Measurements from ENCODE around the gene TNFAIP8L2. TPM values are rescaled to one million over a fixed set of nuclear protein-coding genes. Genes with fewer than 3 reads are reported as not detected.

The TNFAIP8L2 gene
- total and polyA plus RNA-seq, 2 of the 8 experiments (the other 6 are each of a cell fraction or from before 2014, with no cell fraction given): not detected

- Histone ChIP-seq H2BK20ac (ENCODE audit: low read length) (no peak overlapping the region), H2AFZ (ENCODE audit: low read length) (no peak overlapping the region), H3K23ac (ENCODE audit: insufficient read length) (no peak overlapping the region), H4K8ac (ENCODE audit: extremely low read depth, insufficient read depth, low read length) (no peak overlapping the region), H3K4me1 (replicated peaks in 1 of 4; ENCODE audit: control insufficient read depth in 3 of 4, insufficient read depth in 4 of 4, low read length in 3 of 4) (peaks cover 0 to 13% (median 10%) of the 10 kb centered on the region in 4 experiments; a peak in 6 of 7 replicates), H3K79me2 (ENCODE audit: control insufficient read depth in 1 of 2, insufficient read depth in 2 of 2, low read length in 2 of 2) (no peaks in the 10 kb centered on the region), H2BK12ac (ENCODE audit: low read depth, low read length) (no peak overlapping the region), H3K4me2 (ENCODE audit: insufficient read depth in 1 of 2, low read depth in 2 of 2, low read length in 2 of 2) (no peak overlapping the region), H2BK15ac (ENCODE audit: low read length) (no peak overlapping the region), H3K9me3 (ENCODE audit: insufficient read depth in 2 of 2, low read depth in 1 of 2, low read length in 1 of 2) (no peaks in the 10 kb centered on the region), H3K79me1 (ENCODE audit: low read depth, low read length) (no peaks in the 10 kb centered on the region), H2BK5ac (ENCODE audit: low read depth, low read length) (no peak overlapping the region), H4K5ac (ENCODE audit: insufficient read length, low read depth, low read length) (no peak overlapping the region), H3K23me2 (ENCODE audit: low read depth, low read length) (peaks cover 15% of the 10 kb centered on the region), H3K9ac (replicated peaks in 1 of 4; ENCODE audit: extremely low read depth in 1 of 4, low read depth in 3 of 4, low read length in 3 of 4) (no peak overlapping the region), H3K4me3 (ENCODE audit: extremely low read depth in 1 of 4, insufficient read depth in 2 of 4, low read depth in 3 of 4, low read length in 4 of 4) (no peak overlapping the region), H3K56ac (replicated peaks; ENCODE audit: insufficient read length, low read depth, low read length) (no peak overlapping the region), H2AK5ac (ENCODE audit: low read depth, low read length) (no peak overlapping the region), H4K20me1 (replicated peaks in 1 of 2; ENCODE audit: control insufficient read depth in 1 of 2, insufficient read depth in 2 of 2, low read length in 2 of 2) (peaks cover 0 to 2% of the 10 kb centered on the region in 2 experiments), H3K36me3 (ENCODE audit: control insufficient read depth in 2 of 4, insufficient read depth in 4 of 4, low read length in 3 of 4) (no peaks in the 10 kb centered on the region), H3K27ac (ENCODE audit: low read depth, low read length) (no peak overlapping the region), H3K18ac (ENCODE audit: extremely low read depth, low read length) (no peak overlapping the region), H4K91ac (replicated peaks; ENCODE audit: insufficient read length, low read length) (no peak overlapping the region), H3K27me3 (replicated peaks in 1 of 4; ENCODE audit: control insufficient read depth in 3 of 4, extremely low read depth in 1 of 4, insufficient read depth in 3 of 4, low read length in 3 of 4) (peaks cover 0 to 25% (median 18%) of the 10 kb centered on the region in 4 experiments; a peak in 5 of 7 replicates), H3K14ac (ENCODE audit: insufficient read length) (no peak overlapping the region), H3K4ac (replicated peaks; ENCODE audit: insufficient read length, low read depth, low read length) (no peak overlapping the region), H2BK120ac (replicated peaks; ENCODE audit: low read depth, low read length) (no peak overlapping the region)
- FAIRE-seq (no peak), DNase-seq (ENCODE audit: low read depth in 1 of 2, low spot score in 2 of 2) (no peak)
- CTCF ChIA-PET (ENCODE audit: partially characterized antibody): interaction anchor here (0.6 to 1.9 kb wide), 4 partner anchors 20 to 425 kb away, joined by 3 to 7 read pairs (median 4); no protein-coding TSS in a partner anchor
- POLR2A ChIA-PET (ENCODE audit: partially characterized antibody): interaction anchor here (0.6 to 9.8 kb wide), 4 partner anchors 16 to 208 kb away, joined by 3 to 124 read pairs (median 4); partner anchors contain the start of gene SEMA6C
- WGBS, 2 experiments (ENCODE audit: extremely low coverage in 1 of 2, insufficient coverage in 1 of 2, insufficient read length in 1 of 2, insufficient replicate concordance in 2 of 2, low coverage in 1 of 2, low lambda C conversion rate in 2 of 2, missing lambda C conversion rate in 1 of 2): 84% methylated on average over 6 of the region's 6 CpGs; no CpG with 5 or more reads in 1 of the 2 experiments
- TF ChIP-seq TBP (IDR thresholded peaks at IDR 0.05; ENCODE audit: low read depth, low read length) (no peak), RFX5 (IDR thresholded peaks at IDR 0.05; ENCODE audit: borderline replicate concordance, low read depth, low read length) (no peak), ASH2L (IDR thresholded peaks at IDR 0.05; ENCODE audit: low read length) (no peak), BACH1 (IDR thresholded peaks at IDR 0.05; ENCODE audit: low read length) (no peak), KDM5A (IDR thresholded peaks at IDR 0.05; ENCODE audit: low read length) (no peak), HDAC6 (IDR thresholded peaks at IDR 0.05; ENCODE audit: low read depth, low read length) (no peak), JUND (IDR thresholded peaks at IDR 0.05; ENCODE audit: low read length) (no peak), ZNF274 (IDR thresholded peaks at IDR 0.05; ENCODE audit: borderline replicate concordance, extremely low read depth, low read length) (no peak), SAP30 (IDR thresholded peaks at IDR 0.05; ENCODE audit: insufficient read depth, insufficient replicate concordance, low read length) (no peak), CBX5 (IDR thresholded peaks at IDR 0.05; ENCODE audit: low read depth, low read length) (no peak), SRF (IDR thresholded peaks at IDR 0.05; ENCODE audit: low read depth, low read length) (no peak)
These were observed 27.6 kb upstream of the TNFAIP8L2 start for GRCh38 chr1:151128800-151129199.

All from H1 (cell line).